DMS114 treated with DMSO at 0.1 percent for 48 hours (cell line): ENCODE measurements around the gene OR5B21.

Experiments used
- DNase-seq: peaks from one replicate; lab custom pipeline; 2025; ENCODE audit not compliant: unreplicated experiment; lab: John Stamatoyannopoulos, UW

OR5B21 gene

DNA sequence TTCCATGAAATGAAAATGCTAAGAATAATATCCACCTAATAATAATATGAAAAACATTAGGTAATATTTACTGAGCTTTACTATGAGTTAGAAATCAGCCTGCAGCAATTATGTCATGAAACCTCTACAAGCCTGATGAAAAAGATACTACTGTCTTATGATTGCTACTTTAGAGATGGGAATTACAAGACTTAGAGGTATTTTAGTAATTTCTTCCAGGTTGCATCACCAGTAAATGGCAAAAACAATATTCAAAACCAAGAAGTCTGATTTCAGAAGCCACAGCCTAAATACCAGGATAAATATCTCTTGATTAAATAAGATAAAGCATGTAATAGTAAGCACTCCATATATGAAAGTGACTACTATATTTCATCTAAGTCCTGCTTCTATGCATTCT, 13.8 kb downstream of the OR5B21 start:
- no peak for DNase-seq

DNA sequence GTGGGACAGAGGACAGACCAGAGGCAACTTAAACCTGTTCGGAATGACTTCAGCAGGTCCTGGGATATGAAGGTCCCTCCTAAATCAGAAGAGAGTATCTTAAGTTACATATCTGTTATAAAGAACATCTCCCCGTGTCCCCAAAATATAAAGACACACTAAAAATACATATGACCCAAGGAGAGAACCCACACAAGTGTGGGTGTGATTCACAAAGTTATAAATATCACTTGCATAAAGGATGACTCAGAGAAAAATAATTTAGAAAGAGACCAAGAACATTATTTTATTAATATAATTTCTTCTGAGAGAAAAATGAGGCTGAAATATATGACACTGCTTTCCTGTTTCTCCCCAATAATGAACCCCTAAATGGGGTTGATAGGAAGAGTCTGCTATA, 14.2 kb downstream of the OR5B21 start:
- no peak for DNase-seq

DNA sequence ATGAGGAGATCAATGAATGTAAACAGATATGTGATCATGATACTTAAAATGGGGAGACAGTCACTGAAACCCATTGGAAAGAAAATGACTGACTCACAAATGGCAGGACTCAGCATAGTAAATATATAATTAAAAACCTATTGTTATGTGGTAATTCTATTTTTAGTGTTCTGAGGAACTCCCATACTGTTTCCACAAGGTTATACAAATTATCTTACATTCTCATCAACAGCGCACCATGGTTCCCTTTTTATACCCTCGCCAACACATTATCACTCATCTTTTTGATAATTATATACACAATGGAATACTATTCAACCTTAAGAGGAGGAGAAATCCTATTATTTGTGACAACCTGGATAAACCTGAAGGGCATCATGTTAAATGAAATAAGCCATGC, 17.1 kb downstream of the OR5B21 start:
- no peak for DNase-seq

DNA sequence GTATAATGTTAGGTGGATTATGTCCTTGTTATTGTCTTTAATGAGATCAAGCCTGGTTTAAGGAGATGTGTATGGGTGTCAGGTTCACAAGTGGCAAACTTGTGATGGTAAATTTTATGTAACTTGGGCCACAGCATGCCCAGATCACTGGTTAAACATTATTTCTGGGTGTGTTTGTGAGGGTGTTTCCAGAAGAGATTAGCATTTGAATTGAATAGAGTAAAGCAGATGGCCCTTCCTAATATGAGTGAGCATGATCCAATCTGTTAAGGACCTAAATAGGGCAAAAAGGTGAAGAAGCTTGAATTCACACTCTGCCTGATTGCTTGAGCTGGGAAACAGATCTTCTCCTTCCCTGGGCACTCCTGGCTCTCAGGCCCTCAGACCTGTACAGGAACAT, 20.7 kb downstream of the OR5B21 start:
- DNase-seq: no peak

DNA sequence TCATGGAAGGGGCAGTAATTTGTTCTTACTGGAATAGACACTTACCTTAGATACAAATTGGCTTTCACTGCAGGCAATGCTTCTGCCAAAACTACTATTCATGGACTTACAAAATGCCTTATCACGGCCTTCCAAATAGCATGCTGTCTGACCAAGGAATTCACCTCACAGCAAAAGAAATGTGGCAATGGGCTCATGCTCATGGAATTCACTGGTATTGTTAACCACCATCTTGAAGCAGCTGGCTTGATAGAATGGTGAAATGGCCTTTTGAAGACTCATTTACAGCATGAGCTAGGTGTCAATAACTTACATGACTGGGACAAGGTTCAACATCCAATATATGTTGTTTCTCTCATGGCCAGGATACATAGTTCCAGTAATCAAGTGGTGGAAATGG, 21.9 kb downstream of the OR5B21 start:
- no peak for DNase-seq

DNA sequence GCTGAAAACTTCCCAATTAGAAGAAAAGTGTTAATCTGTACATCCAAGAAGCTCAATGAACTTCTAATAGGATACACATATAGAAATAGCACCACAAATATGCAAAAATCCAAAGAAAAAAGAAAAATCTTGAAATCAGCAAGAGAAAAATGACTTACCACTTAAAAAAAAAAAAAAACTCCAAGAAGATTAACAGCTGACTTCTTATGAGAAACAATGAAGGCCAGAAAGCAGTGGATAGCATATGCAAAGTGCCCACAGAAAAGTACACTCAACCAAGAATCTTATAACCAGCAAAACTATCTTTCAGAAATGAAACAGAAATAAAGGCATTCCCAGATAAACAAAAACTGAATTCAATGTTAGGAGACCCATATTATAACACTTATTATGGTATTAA, 36.0 kb downstream of the OR5B21 start:
- DNase-seq: no peak

DNA sequence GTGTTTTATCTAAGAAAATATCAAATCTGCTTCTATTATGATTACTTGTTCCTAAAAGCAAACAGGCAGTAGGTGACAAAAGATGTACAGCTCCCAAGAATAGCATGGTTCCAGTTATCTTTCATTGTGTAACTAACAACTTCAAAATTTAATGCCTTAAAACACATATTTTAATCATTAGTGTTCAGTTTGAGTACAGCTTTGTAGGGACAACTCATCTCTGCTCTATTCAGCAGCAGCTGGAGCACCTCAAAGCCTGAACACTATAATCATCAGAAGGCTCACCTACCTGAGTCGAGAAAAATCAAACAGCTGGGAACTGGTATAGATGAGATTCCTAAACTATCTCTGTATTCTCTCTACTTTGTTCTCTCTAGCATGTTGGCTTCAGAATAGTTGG, 41.6 kb downstream of the OR5B21 start:
- no peak for DNase-seq

DNA sequence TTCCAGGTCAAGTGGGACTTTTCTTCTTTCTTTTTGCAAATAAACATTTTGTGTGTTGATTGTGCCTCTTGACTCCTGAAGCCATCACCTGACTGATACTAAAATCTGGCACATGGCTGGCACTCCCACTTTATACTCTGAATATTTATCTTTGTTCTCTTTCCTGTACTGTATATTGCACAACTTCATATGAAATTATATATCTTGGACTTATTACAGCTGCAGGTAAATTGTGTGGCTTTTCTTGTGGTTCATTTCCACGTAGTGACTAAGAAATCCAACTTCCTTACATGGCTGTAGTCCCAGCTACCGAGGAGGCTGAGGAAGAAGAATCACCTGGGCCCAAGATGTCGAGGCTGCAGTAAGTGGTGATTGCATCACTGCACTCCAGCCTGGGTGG, 42.2 kb downstream of the OR5B21 start:
- DNase-seq: no peak
